Sigmoid colon (tissue), 7 donors: ENCODE results near the gene DAPK2. TPM values are rescaled to one million over a fixed set of nuclear protein-coding genes. Genes with fewer than 3 reads are reported as not detected.

Source experiments
- DNase-seq: peaks from one replicate; pipeline ENCODE4 v3.0.0-alpha.2; 2019
- H3K27ac ChIP-seq, 4 donors: fragments of 200-600 bp; sonication (generic); one replicate each; pipeline ENCODE4 v1.5.1; 2016 to 2019; ENCODE audit warnings: mild to moderate bottlenecking in 1 of 4
- H3K27me3 ChIP-seq, 3 donors: fragments of 200-600 bp; sonication (generic); one replicate each; pipeline ENCODE4 v1.5.1; 2019; ENCODE audit warnings: mild to moderate bottlenecking in 1 of 3
- H3K36me3 ChIP-seq, 4 donors: fragments of 200-600 bp; sonication (generic); one replicate each; pipeline ENCODE4 v1.5.1; 2016 to 2019
- H3K4me1 ChIP-seq, 4 donors: fragments of 200-600 bp; sonication (generic); one replicate each; pipeline ENCODE4 v1.5.1; 2017 to 2019
- H3K4me3 ChIP-seq, 4 donors: fragments of 200-600 bp; sonication (generic); one replicate each; pipeline ENCODE4 v1.5.1; 2017 to 2019; ENCODE audit warnings: mild to moderate bottlenecking in 2 of 4, moderate library complexity in 1 of 4
- H3K9me3 ChIP-seq, 4 donors: fragments of 200-600 bp in 3 of 4; sonication (generic) in 3 of 4; one replicate each; pipeline versions ENCODE4 v1.5.1 to v1.6.1; 2013 to 2019
- CTCF ChIP-seq, 4 experiments: fragments of 450-650 bp in 3 of 4; fragments of 200-600 bp in 1 of 4; IDR thresholded peaks; one replicate each; pipeline ENCODE4 v1.5.1; 2016 to 2019; ENCODE audit warnings: antibody characterized with exemption in 4 of 4, mild to moderate bottlenecking in 3 of 4, moderate library complexity in 2 of 4
- EP300 ChIP-seq, 4 donors: sonication (generic); formaldehyde crosslinking; IDR thresholded peaks; one replicate each; pipeline ENCODE4 v1.6.1; 2017; ENCODE audit warnings: antibody characterized with exemption in 4 of 4
- POLR2A ChIP-seq, 2 donors: fragments of 450-650 bp; IDR thresholded peaks; one replicate each; pipeline ENCODE4 v1.6.1; 2016; ENCODE audit warnings: antibody characterized with exemption in 2 of 2, mild to moderate bottlenecking in 2 of 2, moderate library complexity in 2 of 2
- POLR2AphosphoS5 ChIP-seq, 4 donors: sonication (generic); formaldehyde crosslinking; IDR thresholded peaks; one replicate each; pipeline ENCODE4 v1.6.1; 2017; ENCODE audit warnings: antibody characterized with exemption in 4 of 4
- WGBS, 2 donors: extraction: QIAGEN DNeasy Blood & Tissue Kit; methylation state at CpG; one replicate each; pipeline ENCODE4 v1.1.7; 2013; 5-methylcytosine and 5-hydroxymethylcytosine counted together
- intact Hi-C: fragments of 100-400 bp; cut with DNase I; formaldehyde crosslinking; loops from one replicate; pipeline ENCODE4 v1.15.1; 2023
- polyA plus RNA-seq, 3 donors: library from polyadenylated mRNA; stranded (reverse); fragments of 200-250 nt; gene quantifications; one replicate each; pipeline ENCODE4 v1.2.3, GENCODE V29; 2013
- total RNA-seq, 4 donors: library from RNA; depleted of rRNA; stranded (reverse); fragments of >200 nt; gene quantifications; one replicate each; pipeline ENCODE4 v1.1.0, GENCODE V29; 2016
- donor health status: healthy with polysubstance abuse.
- donor health status: Bipolar disorder and iron deficiency.
- donor health status: healthy.

DAPK2 gene
- total and polyA plus RNA-seq, 7 donors: 2.1 to 27.7 (median 5.5) TPM

GRCh38 chr15:63983061-63983711 lies 63.1 kb downstream of the DAPK2 start:
- H3K27me3 ChIP-seq: no peaks in the 10 kb centered on the region
- WGBS, 2 donors: 91 to 92% methylated on average over 19 of the region's 19 CpGs
- peaks cover 0 to 19% (median 9%) of the 10 kb centered on the region in 4 donors for H3K4me1 ChIP-seq
- no peak for TF ChIP-seq POLR2A (IDR thresholded peaks at IDR 0.05)
- TF ChIP-seq EP300 (IDR thresholded peaks at IDR 0.05): no peak
- no peak for TF ChIP-seq POLR2AphosphoS5 (IDR thresholded peaks at IDR 0.05)
- TF ChIP-seq CTCF (IDR thresholded peaks at IDR 0.05): no peak
- H3K36me3 ChIP-seq: no peaks in the 10 kb centered on the region
- H3K27ac ChIP-seq: no peak overlapping the region
- no peak for DNase-seq
- H3K9me3 ChIP-seq: no peaks in the 10 kb centered on the region
- intact Hi-C loops: no loop called here
- no peak overlapping the region for H3K4me3 ChIP-seq

- Histone ChIP-seq H3K27me3 (no peaks in the 10 kb centered on the region), H3K4me3 (no peak overlapping the region), H3K27ac (no peak overlapping the region), H3K36me3 (no peaks in the 10 kb centered on the region), H3K4me1 (peaks cover 0 to 20% (median 10%) of the 10 kb centered on the region in 4 donors), H3K9me3 (no peaks in the 10 kb centered on the region)
- intact Hi-C loops: no loop called here
- DNase-seq: no peak
- WGBS, 2 donors: 85 to 87% methylated on average over 7 of the region's 7 CpGs
- TF ChIP-seq CTCF (IDR thresholded peaks at IDR 0.05): no peak
- TF ChIP-seq POLR2AphosphoS5 (IDR thresholded peaks at IDR 0.05): no peak
- no peak for TF ChIP-seq POLR2A (IDR thresholded peaks at IDR 0.05)
- no peak for TF ChIP-seq EP300 (IDR thresholded peaks at IDR 0.05)
Measured at GRCh38 chr15:63982381-63982854, 63.9 kb downstream of the DAPK2 start.

GRCh38 chr15:63981596-63982320 lies 64.5 kb downstream of the DAPK2 start:
- intact Hi-C loops: no loop called here

GRCh38 chr15:63979262-63979793 lies 67.0 kb downstream of the DAPK2 start:
- DNase-seq: no peak
- intact Hi-C loops: no loop called here
- Histone ChIP-seq H3K9me3 (no peaks in the 10 kb centered on the region), H3K4me3 (no peak overlapping the region), H3K27me3 (no peaks in the 10 kb centered on the region), H3K27ac (peak overlapping the region in 3 of 4 donors; percentile 21 to 57 (median 55)), H3K4me1 (peaks cover 0 to 28% (median 11%) of the 10 kb centered on the region in 4 donors), H3K36me3 (no peaks in the 10 kb centered on the region)
- WGBS, 2 donors: 44 to 71% methylated on average over 6 of the region's 6 CpGs
- TF ChIP-seq CTCF (IDR thresholded peaks at IDR 0.05) (no peak), POLR2A (IDR thresholded peaks at IDR 0.05) (no peak), POLR2AphosphoS5 (IDR thresholded peaks at IDR 0.05) (no peak), EP300 (IDR thresholded peaks at IDR 0.05) (no peak)

More at GRCh38 chr15:63981596-63982320, 64.5 kb downstream of the DAPK2 start:
- H3K4me1 ChIP-seq: peaks cover 0 to 20% (median 10%) of the 10 kb centered on the region in 4 donors
- H3K27me3 ChIP-seq: no peaks in the 10 kb centered on the region
- DNase-seq: no peak
- no peaks in the 10 kb centered on the region for H3K9me3 ChIP-seq
- no peak overlapping the region for H3K27ac ChIP-seq
- H3K36me3 ChIP-seq: no peaks in the 10 kb centered on the region
- WGBS, 2 donors: 93 to 96% methylated on average over 13 of the region's 13 CpGs
- TF ChIP-seq CTCF (IDR thresholded peaks at IDR 0.05) (no peak), POLR2AphosphoS5 (IDR thresholded peaks at IDR 0.05) (no peak), POLR2A (IDR thresholded peaks at IDR 0.05) (no peak), EP300 (IDR thresholded peaks at IDR 0.05) (no peak)
- H3K4me3 ChIP-seq: no peak overlapping the region
